T-helper 1 cell treated with Interleukin-12 subunit alpha and Interleukin-12 subunit beta and Interleukin-4 antibody, amounts not matched to agents 30 ng/mL and 1 ng/mL, for 36 hours (primary cell): ENCODE results near the gene SH3BP4. TPM values are rescaled to one million over a fixed set of nuclear protein-coding genes. Genes with fewer than 3 reads are reported as not detected.

Source experiments
- intact Hi-C: fragments of 100-400 bp; cut with micrococcal nuclease; formaldehyde crosslinking; loops from one replicate; pipeline ENCODE4 v1.15.1; 2024
- total RNA-seq: library from RNA; stranded (reverse); gene quantifications from 2 replicates; pipeline ENCODE4 v1.2.3, GENCODE V29; 2022

SH3BP4 gene
- total RNA-seq, 1 donor from 2014 or later = 0.12 TPM

- intact Hi-C loops = no loop called here
Measured at GRCh38 chr2:234967201-234967869, 15.5 kb downstream of the SH3BP4 start.

- intact Hi-C loops = no loop called here
Measured at GRCh38 chr2:234967870-234968208, 16.0 kb downstream of the SH3BP4 start.

GRCh38 chr2:234968631-234969305, 17.0 kb downstream of the SH3BP4 start:
- intact Hi-C loops = no loop called here

GRCh38 chr2:234969306-234970098, 17.7 kb downstream of the SH3BP4 start:
- intact Hi-C loops = no loop called here

- intact Hi-C loops = no loop called here
Measured at GRCh38 chr2:234970099-234970440, 18.3 kb downstream of the SH3BP4 start.

DNA sequence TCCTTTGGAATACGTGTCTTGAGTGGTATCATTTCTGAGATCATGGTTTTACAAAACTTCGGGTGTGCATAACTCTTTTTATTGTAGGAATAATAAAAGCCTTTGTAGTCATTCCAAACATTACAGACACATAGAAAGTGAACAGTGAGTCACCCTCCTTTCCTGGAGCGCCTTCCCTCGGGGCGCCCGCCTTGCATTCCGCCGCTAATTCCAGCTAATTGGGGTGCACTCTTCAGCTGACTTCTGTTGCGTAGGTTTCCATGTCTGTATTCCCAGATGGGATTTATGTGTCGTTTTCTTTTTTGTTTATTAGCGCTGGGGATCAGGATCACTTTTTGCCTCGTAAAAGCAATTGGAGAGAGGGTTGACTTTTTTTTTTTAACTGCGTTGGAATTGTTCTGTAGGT, 18.7 kb downstream of the SH3BP4 start:
- intact Hi-C loops = no loop called here

GRCh38 chr2:234971496-234971895, 19.7 kb downstream of the SH3BP4 start:
- intact Hi-C loops = no loop called here

DNA sequence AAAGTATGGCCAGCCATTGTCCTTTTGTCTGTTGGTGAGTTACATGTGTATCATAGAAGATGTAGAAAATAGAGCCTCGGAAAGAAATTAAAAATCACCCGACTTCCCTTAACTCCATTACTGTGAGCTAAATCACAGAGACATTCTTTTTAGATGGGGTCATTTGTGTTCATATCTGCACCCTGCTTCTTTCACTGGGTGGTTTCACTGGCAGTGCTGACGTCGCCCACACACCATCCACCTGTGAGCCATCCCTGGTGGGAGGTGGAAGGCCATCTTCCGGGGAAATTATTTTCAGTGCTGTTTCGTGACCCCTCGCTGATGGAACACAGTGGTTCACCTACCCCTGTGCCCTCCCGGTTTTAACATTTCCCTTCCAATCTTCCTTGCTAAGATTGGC, 21.2 kb downstream of the SH3BP4 start:
- intact Hi-C loops = no loop called here

GRCh38 chr2:234974501-234975385, 22.9 kb downstream of the SH3BP4 start:
- intact Hi-C loops = no loop called here

- intact Hi-C loops = no loop called here
Measured at GRCh38 chr2:234975611-234976010, 23.8 kb downstream of the SH3BP4 start.

- intact Hi-C loops = no loop called here
Measured at GRCh38 chr2:234976479-234977227, 24.8 kb downstream of the SH3BP4 start.

DNA sequence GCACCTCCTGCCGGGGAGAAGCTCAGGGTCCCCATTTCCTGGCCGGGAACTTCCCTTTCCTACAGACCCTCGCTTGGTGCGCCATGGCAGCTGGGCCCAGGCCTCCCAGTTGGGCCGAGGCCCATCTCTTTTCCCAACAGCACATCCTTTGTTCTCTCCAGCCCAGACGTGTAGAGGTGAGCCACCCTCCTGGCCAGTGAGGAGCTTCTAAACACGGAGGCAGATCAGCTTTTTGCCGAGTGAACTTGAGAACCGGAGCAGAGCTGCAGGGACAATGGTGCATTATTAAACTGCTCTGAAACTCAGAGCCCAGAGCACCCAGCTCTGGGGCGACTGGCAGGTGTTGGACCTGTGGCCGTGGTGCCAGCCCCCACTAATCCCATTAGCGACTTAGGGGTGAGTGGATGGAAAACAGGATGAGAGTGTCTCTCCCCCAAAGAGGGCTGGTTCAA, 25.4 kb downstream of the SH3BP4 start:
- intact Hi-C loops = no loop called here

DNA sequence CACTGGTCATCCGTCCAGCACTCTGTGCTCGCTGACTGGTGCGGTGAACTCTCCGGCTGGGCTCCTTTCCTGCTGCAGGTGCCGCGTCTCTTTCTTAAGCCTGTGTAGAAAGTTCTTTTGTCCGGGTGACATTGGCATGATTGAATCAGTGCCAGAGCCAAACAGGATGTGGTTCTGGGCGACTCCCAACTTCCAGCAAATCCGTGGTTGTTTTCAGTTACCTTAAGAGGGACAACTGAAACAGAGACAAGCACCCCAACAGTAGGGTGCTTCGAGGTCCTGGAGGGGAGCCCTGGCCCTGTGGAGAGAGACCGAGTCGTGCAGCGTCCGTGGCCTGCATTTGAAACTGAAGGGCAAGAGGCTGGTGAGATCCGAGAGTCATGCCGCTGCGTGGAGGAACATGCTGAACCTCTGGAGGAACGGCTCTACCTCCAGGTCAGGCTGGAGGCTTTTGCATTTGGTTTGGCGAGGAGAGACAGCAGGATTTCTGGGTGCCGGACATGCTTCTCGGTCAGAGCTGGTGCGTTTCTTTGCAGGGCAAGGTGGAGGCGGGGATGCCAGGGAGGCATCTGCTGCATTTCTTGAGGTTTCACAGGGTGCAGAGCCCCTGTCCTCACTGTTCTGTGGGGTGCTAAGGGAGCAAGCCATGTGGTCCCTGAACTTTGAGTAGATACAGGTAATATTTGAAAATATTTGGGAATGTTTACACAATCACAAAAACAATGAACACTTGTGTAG, 26.8 kb downstream of the SH3BP4 start:
- intact Hi-C loops = no loop called here

DNA sequence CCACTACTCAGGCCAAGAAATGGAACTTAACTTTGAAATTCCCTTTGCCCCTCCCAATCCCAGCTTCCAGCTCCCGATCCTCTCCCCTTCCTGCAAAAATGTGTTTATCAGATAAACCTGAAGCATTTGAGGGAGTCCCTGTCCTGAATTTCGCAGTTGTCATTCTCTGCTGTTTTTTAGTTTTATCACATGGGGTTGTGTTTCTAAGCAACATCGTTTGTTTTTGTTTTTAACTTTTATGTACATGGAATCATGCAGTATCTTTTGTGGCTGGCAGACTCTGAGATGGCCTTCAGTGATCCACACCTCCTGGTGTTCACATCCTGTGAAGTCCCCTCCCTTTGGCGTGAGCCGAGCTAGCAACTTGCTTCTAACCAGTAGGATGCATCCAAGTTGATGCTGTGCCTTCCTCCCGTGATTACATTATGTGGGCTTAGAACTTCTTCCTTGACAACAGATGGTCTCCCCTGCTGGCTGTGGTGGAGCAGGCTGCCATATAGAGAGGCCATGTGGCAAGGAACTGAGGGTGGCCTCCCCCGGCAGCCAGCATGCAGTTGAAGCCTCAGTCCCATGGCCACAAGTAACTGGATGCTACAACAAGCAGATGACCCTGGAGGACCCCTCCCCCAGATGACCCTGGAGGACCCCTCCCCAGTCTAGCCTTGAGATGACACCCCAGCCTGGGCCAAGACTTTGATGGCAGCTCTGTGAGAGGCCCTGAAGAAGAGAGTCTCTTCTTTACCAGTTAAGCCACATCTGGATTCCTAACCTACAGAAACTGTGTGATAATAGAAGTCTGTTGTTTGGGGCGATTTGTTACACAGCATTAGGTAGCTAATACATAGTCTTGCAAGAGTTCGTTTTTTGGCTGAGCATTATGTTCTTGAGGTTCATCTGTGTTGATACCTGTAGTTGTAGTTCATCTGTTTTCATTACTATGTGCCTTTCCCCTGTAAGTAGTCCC, 27.7 kb downstream of the SH3BP4 start:
- intact Hi-C loops = no loop called here

- intact Hi-C loops = no loop called here
Measured at GRCh38 chr2:234980451-234981187, 28.8 kb downstream of the SH3BP4 start.

DNA sequence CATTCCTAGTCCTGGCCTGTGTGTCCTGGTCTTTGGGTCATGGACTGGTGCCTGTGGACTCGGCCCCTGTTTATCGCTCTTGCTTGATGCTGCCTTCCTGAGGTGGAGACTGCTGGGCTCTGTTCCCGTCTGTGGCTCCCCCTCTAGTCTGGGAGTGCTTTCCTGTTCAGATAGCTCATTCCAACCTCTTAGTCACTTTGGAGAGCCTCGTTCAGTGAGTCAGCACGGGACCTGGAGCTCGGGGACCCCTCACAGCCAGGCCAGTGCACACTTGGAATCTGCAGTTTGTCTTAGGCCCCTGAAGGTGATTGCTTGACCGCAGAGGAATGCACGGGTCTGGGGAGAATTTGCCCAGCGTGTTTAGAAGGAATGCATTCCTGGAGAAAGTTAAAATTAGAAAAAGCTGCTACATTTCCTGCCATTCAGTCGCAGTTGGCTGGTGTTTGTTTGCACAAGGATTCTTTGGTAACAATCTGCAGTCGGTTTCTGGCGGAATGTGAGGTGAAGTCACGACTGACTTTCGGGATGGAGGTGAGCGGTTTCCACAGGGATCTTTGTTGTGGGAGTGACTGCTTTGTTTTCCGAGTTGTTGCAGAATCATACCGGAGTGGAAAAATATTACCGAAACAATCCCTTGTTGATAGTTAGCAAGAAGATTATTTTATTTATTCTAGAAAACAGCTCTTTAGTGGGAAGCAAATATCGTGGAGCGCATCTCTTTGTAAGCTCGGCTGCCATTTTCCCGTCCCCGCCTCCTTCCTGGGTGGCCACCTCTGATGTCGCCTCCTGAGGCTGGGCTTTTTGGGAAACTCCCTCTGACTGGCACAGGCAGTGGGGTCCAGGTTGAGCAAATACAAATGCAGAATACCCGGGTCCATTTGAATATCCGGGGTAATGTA, 29.6 kb downstream of the SH3BP4 start:
- intact Hi-C loops = no loop called here
